UCSD-AML1 (cell line): Measurements from ENCODE around the gene SH3TC1.

Experiments used
- DNase-seq: peaks from one replicate; lab custom pipeline; 2025; ENCODE audit not compliant: unreplicated experiment; lab: John Stamatoyannopoulos, UW

Gene SH3TC1

GRCh38 chr4:8286719-8287342, 87.7 kb downstream of the SH3TC1 start:
- no peak for DNase-seq

DNA sequence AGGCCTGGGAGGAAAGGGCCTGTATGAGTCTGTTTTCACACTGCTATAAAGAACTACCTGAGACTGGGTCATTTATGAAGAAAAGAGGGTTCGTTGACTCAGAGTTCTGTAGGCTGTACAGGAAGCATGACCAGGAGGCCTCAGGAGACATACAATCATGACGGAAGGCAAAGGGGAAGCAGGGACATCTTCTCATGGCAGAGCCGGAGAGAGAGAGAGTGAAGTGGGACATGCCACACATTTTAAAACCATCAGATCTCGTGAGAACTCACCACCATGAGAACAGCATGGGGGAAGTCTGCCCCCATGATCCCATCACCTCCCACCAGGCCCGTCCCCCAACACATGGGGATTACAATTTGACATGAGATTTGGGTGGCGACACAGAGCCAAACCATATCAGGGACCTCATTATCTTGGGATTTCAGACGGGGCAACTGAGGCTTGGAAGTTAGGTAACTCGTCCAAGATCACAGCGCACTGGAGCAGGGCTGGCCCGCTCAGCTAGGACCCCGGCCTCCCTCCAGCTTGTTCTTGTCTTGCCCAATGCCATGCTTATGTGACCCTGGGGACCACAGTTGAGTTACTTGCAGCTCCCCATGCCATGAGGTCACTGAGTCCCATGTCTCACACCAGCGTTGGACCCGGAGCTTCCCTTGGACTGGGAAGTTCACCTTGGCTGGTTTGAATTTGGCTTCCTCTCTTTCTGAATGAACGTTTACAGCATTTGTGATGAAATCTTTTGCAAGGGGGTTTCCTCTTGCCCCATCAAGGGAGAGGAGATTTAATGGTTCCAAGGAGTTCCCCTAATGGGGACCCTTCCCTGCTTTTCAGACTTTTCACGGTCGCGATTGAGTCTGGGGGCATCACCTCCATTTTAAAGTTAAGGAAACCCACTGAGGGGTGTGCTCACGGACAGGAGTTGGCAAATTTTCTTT, 88.5 kb downstream of the SH3TC1 start:
- no peak for DNase-seq

- no peak for DNase-seq
Observed at GRCh38 chr4:8289151-8289750, 90.2 kb downstream of the SH3TC1 start.

DNA sequence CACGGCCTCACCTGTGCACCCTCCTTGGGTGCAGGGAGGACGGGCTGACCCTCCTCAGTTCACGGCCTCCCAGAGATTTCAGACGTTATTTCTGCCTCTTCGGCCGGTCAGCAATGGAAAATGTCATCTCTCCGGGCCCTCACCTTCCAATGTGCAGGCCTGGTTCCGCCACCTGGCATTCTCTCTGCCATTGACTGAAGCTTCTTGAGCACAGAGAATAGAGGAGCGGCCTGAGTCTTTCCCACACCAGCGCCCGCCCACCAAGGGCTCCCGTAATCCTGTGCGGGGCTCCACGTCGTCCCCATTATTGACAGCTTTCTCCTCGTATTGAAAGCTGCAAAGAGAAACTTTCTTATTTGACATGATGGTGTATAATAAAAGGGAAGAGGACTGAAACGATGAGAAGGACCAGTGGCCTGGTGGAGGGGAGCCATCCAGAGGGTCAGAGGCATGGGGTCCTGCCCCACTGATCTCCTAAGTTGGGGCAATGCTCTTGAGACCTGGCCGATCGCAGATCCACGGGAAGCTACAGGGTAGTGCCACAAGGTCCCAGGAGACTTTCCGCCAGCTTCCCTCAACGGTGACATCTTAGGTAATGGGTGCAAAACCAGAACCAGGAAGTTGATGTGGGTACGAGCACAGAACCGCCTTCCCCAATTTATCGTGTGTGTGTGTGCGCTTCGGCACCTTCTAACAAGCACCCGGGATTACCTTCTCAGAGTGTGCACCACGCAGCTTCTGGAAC, 91.0 kb downstream of the SH3TC1 start:
- DNase-seq, result no peak

DNA sequence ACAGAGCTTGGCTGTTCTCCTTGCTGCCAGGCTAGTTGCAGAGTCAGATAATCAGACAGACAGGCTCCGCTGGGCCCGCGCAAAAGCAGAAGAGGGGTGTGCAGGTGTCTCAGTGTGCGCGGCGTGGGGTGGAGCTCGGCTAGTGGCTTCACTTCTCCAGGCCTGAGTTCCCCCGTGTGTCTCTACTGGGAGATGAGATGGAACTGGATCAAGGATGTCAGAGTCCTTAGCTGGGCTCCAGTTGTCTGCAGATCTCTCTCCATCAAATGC, 91.5 kb downstream of the SH3TC1 start:
- no peak for DNase-seq
